Measurements from ENCODE around the gene FOXN3. TPM values are rescaled to one million over a fixed set of nuclear protein-coding genes. Genes with fewer than 3 reads are reported as not detected.

Gene FOXN3
- polyA plus RNA-seq, 3 donors: 38.7 to 57.4 (median 42.0) TPM

- H3K79me2 ChIP-seq (ENCODE audit: insufficient read depth, low read length): peaks cover 69% of the 10 kb centered on the region
Observed at GRCh38 chr14:89233184-89233583, 183.8 kb downstream of the FOXN3 start.

GRCh38 chr14:89232265-89233070, 184.6 kb downstream of the FOXN3 start:
- intact Hi-C loops (cut with micrococcal nuclease): no loop called here
- peaks cover 17% of the 10 kb centered on the region for H3K4me1 Mint-ChIP-seq
- Histone ChIP-seq H3K27me3 (ENCODE audit: control insufficient read depth in 2 of 2, insufficient read depth in 2 of 2, low read length in 2 of 2) (no peaks in the 10 kb centered on the region), H3K79me2 (ENCODE audit: insufficient read depth, low read length) (peaks cover 69% of the 10 kb centered on the region), H3K36me3 (replicated peaks in 1 of 2; ENCODE audit: control insufficient read depth in 1 of 2, insufficient read depth in 2 of 2, low read length in 2 of 2) (peaks cover 0 to 11% of the 10 kb centered on the region in 2 donors), H3K27ac (ENCODE audit: low read depth in 1 of 2, low read length in 2 of 2) (no peak overlapping the region), H3K4me2 (replicated peaks; ENCODE audit: extremely low read depth, low read length, poor library complexity, severe bottlenecking) (no peak overlapping the region), H3K9ac (ENCODE audit: insufficient read depth, low read length, poor library complexity, severe bottlenecking) (no peak overlapping the region), H4K20me1 (ENCODE audit: insufficient read depth, low read length) (peaks cover 100% of the 10 kb centered on the region), H3K4me3 (replicated peaks in 1 of 3; ENCODE audit: low read depth in 2 of 3, low read length in 3 of 3) (no peak overlapping the region), H3K4me1 (ENCODE audit: control insufficient read depth in 1 of 2, insufficient read depth in 2 of 2, low read length in 2 of 2) (no peaks in the 10 kb centered on the region), H3K9me3 (replicated peaks in 1 of 2; ENCODE audit: control insufficient read depth in 1 of 2, insufficient read depth in 1 of 2, low read length in 2 of 2) (no peaks in the 10 kb centered on the region), H2AFZ (ENCODE audit: insufficient read depth, low read depth, low read length, poor library complexity, severe bottlenecking) (no peak overlapping the region)
- peaks cover 10 to 28% of the 10 kb centered on the region in 2 donors for H3K36me3 Mint-ChIP-seq
- no peak for TF ChIP-seq CTCF (IDR thresholded peaks at IDR 0.05)
- peaks cover 0 to 11% (median 0%) of the 10 kb centered on the region in 7 donors for H3K9me3 Mint-ChIP-seq
- peak overlapping the region in 2 of 7 donors; percentile 18 to 59 for H3K27ac Mint-ChIP-seq
- H3K27me3 Mint-ChIP-seq (ENCODE audit: low read depth in 3 of 3): peaks cover 0 to 2% (median 1%) of the 10 kb centered on the region in 3 donors
- no peak for DNase-seq
- H3K4me3 Mint-ChIP-seq: no peak overlapping the region
- over 99% methylated on average over 9 of the region's 18 CpGs for WGBS (ENCODE audit: insufficient coverage)

More at GRCh38 chr14:89233184-89233583, 183.8 kb downstream of the FOXN3 start:
- intact Hi-C loops (cut with micrococcal nuclease): no loop called here
- peaks cover 0 to 15% of the 10 kb centered on the region in 2 donors for H3K36me3 ChIP-seq (replicated peaks in 1 of 2; ENCODE audit: control insufficient read depth in 1 of 2, insufficient read depth in 2 of 2, low read length in 2 of 2)
- H3K4me2 ChIP-seq (replicated peaks; ENCODE audit: extremely low read depth, low read length, poor library complexity, severe bottlenecking): no peak overlapping the region
- peaks cover 17% of the 10 kb centered on the region for H3K4me1 Mint-ChIP-seq
- no peak overlapping the region for H3K4me3 Mint-ChIP-seq
- H4K20me1 ChIP-seq (ENCODE audit: insufficient read depth, low read length): peaks cover 100% of the 10 kb centered on the region
- H3K27me3 Mint-ChIP-seq (ENCODE audit: low read depth in 3 of 3): peaks cover 0 to 2% (median 1%) of the 10 kb centered on the region in 3 donors
- H3K27ac ChIP-seq (ENCODE audit: low read depth in 1 of 2, low read length in 2 of 2): no peak overlapping the region
- no peak overlapping the region for H3K4me3 ChIP-seq (replicated peaks in 1 of 3; ENCODE audit: low read depth in 2 of 3, low read length in 3 of 3)
- WGBS (ENCODE audit: insufficient coverage): no CpG with 5 or more reads among the region's 2 CpGs
- H3K36me3 Mint-ChIP-seq: peaks cover 9 to 26% of the 10 kb centered on the region in 2 donors
- TF ChIP-seq CTCF (IDR thresholded peaks at IDR 0.05): no peak
- no peaks in the 10 kb centered on the region for H3K9me3 ChIP-seq (replicated peaks in 1 of 2; ENCODE audit: control insufficient read depth in 1 of 2, insufficient read depth in 1 of 2, low read length in 2 of 2)
- peaks cover 0 to 11% (median 0%) of the 10 kb centered on the region in 7 donors for H3K9me3 Mint-ChIP-seq
- peak overlapping the region in 2 of 7 donors; percentile 4 to 43 for H3K27ac Mint-ChIP-seq
- H3K27me3 ChIP-seq (ENCODE audit: control insufficient read depth in 2 of 2, insufficient read depth in 2 of 2, low read length in 2 of 2): no peaks in the 10 kb centered on the region
- no peak overlapping the region for H3K9ac ChIP-seq (ENCODE audit: insufficient read depth, low read length, poor library complexity, severe bottlenecking)
- H2AFZ ChIP-seq (ENCODE audit: insufficient read depth, low read depth, low read length, poor library complexity, severe bottlenecking): no peak overlapping the region
- no peaks in the 10 kb centered on the region for H3K4me1 ChIP-seq (ENCODE audit: control insufficient read depth in 1 of 2, insufficient read depth in 2 of 2, low read length in 2 of 2)
- DNase-seq: no peak

Data from CD14-positive monocyte (primary cell).